Measurements from ENCODE around the gene CCDC88B. TPM values are rescaled to one million over a fixed set of nuclear protein-coding genes. Genes with fewer than 3 reads are reported as not detected.

Gene CCDC88B
- total RNA-seq, 2 donors from 2014 or later, result 120 to 125 TPM

- no peak for ATAC-seq (replicated peaks)
- H3K27ac Mint-ChIP-seq, result no peak overlapping the region
- no peaks in the 10 kb centered on the region for H3K9me3 Mint-ChIP-seq
- peaks cover 12% of the 10 kb centered on the region for H3K4me1 Mint-ChIP-seq
- no peaks in the 10 kb centered on the region for H3K27me3 Mint-ChIP-seq
- no peak overlapping the region for H3K4me3 Mint-ChIP-seq
- peaks cover 23% of the 10 kb centered on the region for H3K36me3 Mint-ChIP-seq (ENCODE audit: low read depth)
Measured at GRCh38 chr11:64324692-64325469, 15.1 kb upstream of the CCDC88B start.

DNA sequence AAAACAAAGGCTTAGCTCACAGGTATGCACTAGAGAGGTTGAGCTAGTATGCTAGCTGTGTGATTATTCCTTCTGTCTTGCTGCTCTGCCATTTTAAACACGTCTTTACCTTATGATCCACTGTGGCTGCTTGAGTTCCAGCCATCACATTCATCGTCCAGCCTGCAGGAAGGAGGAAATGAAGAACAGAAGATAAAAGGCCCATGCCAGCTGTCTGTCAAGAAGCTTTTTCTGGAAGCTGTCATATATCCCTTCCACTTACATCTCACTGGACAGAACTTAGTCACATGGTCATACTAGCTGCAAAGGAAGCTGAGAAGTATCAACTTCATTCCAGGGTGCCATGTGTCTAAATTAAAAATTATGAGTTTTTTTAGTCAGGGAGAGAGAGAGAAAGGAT is 12.6 kb upstream of the CCDC88B start:
- ATAC-seq (replicated peaks), result no peak
- H3K27me3 Mint-ChIP-seq, result no peaks in the 10 kb centered on the region
- no peaks in the 10 kb centered on the region for H3K36me3 Mint-ChIP-seq (ENCODE audit: low read depth)
- H3K4me3 Mint-ChIP-seq, result no peak overlapping the region
- H3K4me1 Mint-ChIP-seq, result peaks cover 10% of the 10 kb centered on the region
- no peaks in the 10 kb centered on the region for H3K9me3 Mint-ChIP-seq
- H3K27ac Mint-ChIP-seq, result no peak overlapping the region

DNA sequence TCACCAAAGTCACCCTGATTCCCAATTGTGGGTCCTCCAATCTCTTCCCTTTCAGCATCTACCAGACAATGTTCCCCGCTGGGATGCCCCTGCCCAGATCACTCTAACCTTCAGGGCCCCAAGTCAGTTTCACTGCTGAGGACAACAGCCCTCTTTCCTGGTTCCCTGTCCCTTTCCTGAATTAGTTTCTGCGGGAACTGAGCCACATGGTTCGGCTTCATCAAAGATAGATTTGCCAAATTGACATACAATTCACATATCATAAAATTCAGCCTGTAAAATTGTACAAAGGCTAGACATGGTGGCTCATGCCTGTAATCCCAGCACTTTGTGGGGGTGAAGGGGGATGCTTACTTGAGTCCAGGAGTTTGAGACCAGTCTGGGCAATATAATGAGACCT is 12.0 kb upstream of the CCDC88B start:
- Mint-ChIP-seq H3K9me3 (no peaks in the 10 kb centered on the region), H3K36me3 (ENCODE audit: low read depth) (no peaks in the 10 kb centered on the region), H3K4me1 (peaks cover 10% of the 10 kb centered on the region), H3K27me3 (no peaks in the 10 kb centered on the region), H3K27ac (no peak overlapping the region), H3K4me3 (no peak overlapping the region)
- ATAC-seq (replicated peaks), result no peak

DNA sequence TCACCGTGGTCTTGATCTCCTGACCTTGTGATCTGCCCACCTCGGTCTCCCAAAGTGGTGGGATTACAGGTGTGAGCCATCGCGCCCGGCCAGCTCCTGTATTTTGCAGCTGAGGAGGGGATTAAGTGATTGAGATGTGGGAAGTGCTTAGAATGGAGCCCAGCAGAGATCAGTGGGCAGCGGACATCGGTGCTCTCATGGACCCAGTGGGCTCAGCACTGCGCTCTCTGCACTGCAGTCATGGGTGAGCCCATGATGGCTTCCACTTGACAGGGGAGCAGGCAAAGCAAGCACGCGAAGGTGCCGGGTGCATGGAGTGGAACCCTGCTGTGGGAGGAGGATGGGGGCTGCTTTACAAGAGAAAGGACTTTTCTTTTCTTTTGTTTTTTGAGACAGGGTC is 9.1 kb upstream of the CCDC88B start:
- Mint-ChIP-seq H3K27ac (no peak overlapping the region), H3K4me3 (peak overlapping the region; percentile 44), H3K36me3 (ENCODE audit: low read depth) (peaks cover 13% of the 10 kb centered on the region), H3K27me3 (no peaks in the 10 kb centered on the region), H3K9me3 (no peaks in the 10 kb centered on the region), H3K4me1 (peaks cover 15% of the 10 kb centered on the region)
- no peak for ATAC-seq (replicated peaks)

DNA sequence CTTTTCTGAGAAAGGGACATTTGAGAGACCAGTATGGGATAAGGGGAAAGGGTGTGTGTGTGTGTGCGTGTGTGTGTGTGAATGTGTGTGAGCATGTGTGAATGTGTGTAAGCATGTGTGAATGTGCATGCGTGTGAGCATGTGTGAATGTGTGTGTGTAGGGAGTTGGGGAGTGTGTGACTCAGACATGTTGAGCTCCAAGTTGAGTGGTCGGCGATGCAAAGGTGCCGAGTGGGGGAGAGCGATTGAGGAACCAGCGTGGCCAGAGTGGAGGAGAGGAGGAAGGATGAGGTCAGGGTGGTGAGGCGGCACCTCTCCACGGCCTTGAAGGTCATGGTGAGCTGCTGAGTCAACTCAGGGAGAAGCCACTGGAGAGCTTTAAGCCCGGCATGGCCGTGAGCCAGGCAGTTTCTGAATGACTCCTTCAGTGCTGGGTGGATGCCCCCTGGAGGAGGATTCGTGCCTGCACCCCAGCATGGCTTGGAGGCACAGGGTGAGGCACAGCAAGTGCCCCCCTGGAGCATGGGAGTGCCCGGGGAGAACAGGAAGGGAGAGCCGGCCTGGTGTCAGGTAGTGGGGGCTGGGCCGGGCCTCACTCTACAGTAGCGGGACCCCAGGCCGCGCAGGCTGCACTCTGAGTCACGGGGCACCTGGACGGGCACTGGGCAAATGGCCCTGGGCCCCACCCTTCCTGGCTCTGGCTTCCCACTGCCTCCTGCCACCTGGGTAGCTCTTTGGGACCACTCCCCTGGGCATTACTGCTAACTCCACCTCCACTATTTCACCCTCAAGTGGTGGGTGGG is 8.2 kb upstream of the CCDC88B start:
- H3K4me3 Mint-ChIP-seq, result peak overlapping the region; percentile 44
- peak; percentile 88 for ATAC-seq (replicated peaks)

DNA sequence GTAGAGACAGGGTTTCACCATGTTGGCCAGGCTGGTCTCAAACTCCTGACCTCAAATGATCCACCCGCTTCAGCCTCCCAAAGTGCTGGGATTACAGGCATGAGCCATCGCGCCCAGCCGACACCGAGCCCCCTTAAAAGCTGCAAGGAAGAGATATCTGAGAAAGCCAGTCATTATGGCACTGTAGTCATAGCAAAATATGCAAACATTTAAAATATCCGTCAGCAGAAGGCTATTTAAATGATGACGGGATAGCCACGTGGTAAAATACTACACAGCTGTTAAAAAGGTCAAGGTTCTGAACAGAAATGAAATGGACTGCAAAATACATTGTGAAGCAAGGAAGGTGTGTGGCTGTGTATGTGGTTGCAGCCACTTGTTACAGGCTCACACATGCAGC is 6.4 kb upstream of the CCDC88B start:
- Mint-ChIP-seq H3K4me1 (peaks cover 11% of the 10 kb centered on the region), H3K36me3 (ENCODE audit: low read depth) (peaks cover 25% of the 10 kb centered on the region)

More for the DNA sequence above, 8.2 kb upstream of the CCDC88B start:
- Mint-ChIP-seq H3K27me3 (no peaks in the 10 kb centered on the region), H3K9me3 (no peaks in the 10 kb centered on the region), H3K4me1 (peaks cover 15% of the 10 kb centered on the region), H3K27ac (peak overlapping the region; percentile 37), H3K36me3 (ENCODE audit: low read depth) (peaks cover 13% of the 10 kb centered on the region)

DNA sequence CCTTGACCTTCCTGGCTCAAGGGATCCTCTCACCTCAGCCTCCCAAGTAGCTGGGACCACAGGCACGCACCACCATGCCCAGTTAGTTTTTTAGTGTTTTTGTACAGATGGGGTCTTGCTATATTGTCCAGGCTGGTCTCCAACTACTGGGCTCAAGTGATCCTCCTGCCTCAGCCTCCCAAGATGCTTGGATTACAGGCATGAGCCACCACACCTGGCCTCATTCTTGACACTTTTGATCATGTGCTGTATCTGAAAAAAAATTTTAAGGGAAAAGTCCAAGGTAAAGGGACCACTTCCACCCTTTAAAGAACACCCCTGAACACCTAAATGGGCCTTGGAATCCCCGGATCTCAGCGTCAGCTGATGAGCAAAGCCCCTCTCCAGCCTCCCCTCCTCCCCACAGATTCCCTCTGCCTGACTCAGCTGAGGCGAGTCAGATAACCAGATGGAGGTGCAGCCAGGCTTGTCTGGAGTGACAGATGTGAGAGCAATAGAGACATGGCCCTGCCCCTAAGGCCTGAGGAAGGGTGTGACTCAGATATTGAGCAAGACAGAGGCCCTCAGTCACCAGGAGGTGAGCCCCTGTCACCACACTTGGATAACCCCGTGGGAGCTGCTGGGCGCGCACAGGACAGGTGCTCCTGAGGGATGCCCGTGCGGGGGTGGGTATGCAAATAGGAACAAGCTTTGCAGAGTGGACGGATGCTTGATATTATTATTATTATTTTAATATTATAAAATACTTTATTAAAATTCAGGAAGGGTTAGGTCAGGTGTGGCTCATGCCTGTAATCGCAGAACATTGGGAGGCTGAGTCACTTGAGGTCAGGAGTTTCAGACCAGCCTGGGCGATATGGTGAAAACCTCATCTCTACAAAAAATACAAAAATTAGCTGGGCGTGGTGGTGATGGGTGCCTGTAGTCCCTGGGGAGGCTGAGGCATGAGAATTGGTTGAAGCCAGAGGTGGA is 5.0 kb upstream of the CCDC88B start:
- H3K9me3 Mint-ChIP-seq, result no peaks in the 10 kb centered on the region
- peak; percentile 75 for ATAC-seq (replicated peaks)
- H3K27ac Mint-ChIP-seq, result peak overlapping the region; percentile 86
- H3K4me3 Mint-ChIP-seq, result peak overlapping the region; percentile 41
- H3K27me3 Mint-ChIP-seq, result no peaks in the 10 kb centered on the region
- peaks cover 19% of the 10 kb centered on the region for H3K4me1 Mint-ChIP-seq
- H3K36me3 Mint-ChIP-seq (ENCODE audit: low read depth), result peaks cover 34% of the 10 kb centered on the region

More for the DNA sequence above, 6.4 kb upstream of the CCDC88B start:
- Mint-ChIP-seq H3K27me3 (no peaks in the 10 kb centered on the region), H3K9me3 (no peaks in the 10 kb centered on the region), H3K27ac (no peak overlapping the region), H3K4me3 (no peak overlapping the region)
- no peak for ATAC-seq (replicated peaks)

- H3K27ac Mint-ChIP-seq, result peak overlapping the region; percentile 30
- H3K9me3 Mint-ChIP-seq, result no peaks in the 10 kb centered on the region
- ATAC-seq (replicated peaks), result no peak
- peaks cover 52% of the 10 kb centered on the region for H3K36me3 Mint-ChIP-seq (ENCODE audit: low read depth)
- peaks cover 13% of the 10 kb centered on the region for H3K4me1 Mint-ChIP-seq
- no peaks in the 10 kb centered on the region for H3K27me3 Mint-ChIP-seq
- H3K4me3 Mint-ChIP-seq, result peak overlapping the region; percentile 96
Measured at GRCh38 chr11:64337538-64338249, 2.3 kb upstream of the CCDC88B start.

DNA sequence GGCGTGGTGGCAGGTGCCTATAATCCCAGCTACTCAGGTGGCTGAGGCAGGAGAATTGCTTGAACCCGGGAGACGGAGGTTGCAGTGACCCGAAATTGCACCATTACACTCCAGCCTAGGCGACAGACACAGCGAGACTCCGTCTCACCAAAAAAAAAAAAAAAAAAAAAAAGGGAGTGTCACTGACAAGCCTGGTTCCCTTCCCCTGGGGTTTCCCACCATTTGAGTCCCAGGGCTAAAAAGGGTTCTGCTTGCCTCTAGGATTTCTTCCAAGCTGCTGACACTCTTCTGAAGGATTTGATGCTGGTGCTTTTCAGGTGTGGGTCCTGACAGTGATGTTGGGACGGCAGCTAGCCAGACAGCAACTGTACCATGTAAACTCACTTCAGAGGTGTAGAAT is 1.3 kb upstream of the CCDC88B start:
- Mint-ChIP-seq H3K4me1 (peaks cover 13% of the 10 kb centered on the region), H3K36me3 (ENCODE audit: low read depth) (peaks cover 48% of the 10 kb centered on the region), H3K4me3 (peak overlapping the region; percentile 96), H3K27me3 (no peaks in the 10 kb centered on the region), H3K27ac (peak overlapping the region; percentile 97), H3K9me3 (no peaks in the 10 kb centered on the region)
- ATAC-seq (replicated peaks), result no peak

GRCh38 chr11:64339286-64339685 is 718 bp upstream of the CCDC88B start:
- Mint-ChIP-seq H3K4me1 (peaks cover 13% of the 10 kb centered on the region), H3K27ac (peak overlapping the region; percentile 97), H3K4me3 (peak overlapping the region; percentile 96), H3K36me3 (ENCODE audit: low read depth) (peaks cover 45% of the 10 kb centered on the region), H3K27me3 (no peaks in the 10 kb centered on the region), H3K9me3 (no peaks in the 10 kb centered on the region)
- ATAC-seq (replicated peaks), result no peak

GRCh38 chr11:64340671-64341335 is 799 bp downstream of the CCDC88B start:
- Mint-ChIP-seq H3K27ac (peak overlapping the region; percentile 97), H3K36me3 (ENCODE audit: low read depth) (peaks cover 48% of the 10 kb centered on the region), H3K9me3 (no peaks in the 10 kb centered on the region), H3K4me1 (peaks cover 8% of the 10 kb centered on the region), H3K27me3 (no peaks in the 10 kb centered on the region), H3K4me3 (peak overlapping the region; percentile 96)
- ATAC-seq (replicated peaks), result peak; percentile 47

DNA sequence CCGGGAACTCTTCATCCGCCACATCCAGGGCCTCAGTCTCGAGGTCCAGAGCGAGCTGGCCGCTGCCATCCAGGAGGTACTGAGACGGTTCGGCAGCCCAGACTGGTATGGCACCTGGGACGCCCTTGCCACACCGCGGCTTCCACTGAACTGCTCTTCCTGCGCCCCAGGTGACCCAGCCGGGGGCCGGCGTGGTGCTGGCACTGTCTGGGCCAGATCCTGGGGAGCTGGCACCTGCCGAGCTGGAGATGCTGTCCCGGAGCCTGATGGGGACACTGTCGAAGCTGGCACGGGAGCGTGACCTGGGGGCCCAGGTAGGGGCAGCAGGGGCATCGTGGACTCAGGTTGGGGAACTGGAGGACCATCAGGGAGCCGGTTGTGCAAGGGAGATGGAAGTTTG is 1.4 kb downstream of the CCDC88B start:
- Mint-ChIP-seq H3K9me3 (no peaks in the 10 kb centered on the region), H3K27me3 (no peaks in the 10 kb centered on the region), H3K4me3 (peak overlapping the region; percentile 96), H3K36me3 (ENCODE audit: low read depth) (peaks cover 54% of the 10 kb centered on the region), H3K4me1 (peaks cover 8% of the 10 kb centered on the region), H3K27ac (no peak overlapping the region)
- ATAC-seq (replicated peaks), result no peak
